ENCODE data around the gene RPGR.

RPGR gene

GRCh38 chrX:38225093-38225492 is 102.2 kb downstream of the RPGR start:
- DNase-seq (ENCODE audit: low read depth) = peak; percentile 42
- peak overlapping the region; percentile 29 for H3K4me3 ChIP-seq (ENCODE audit: low read depth, low read length)
- no peak for TF ChIP-seq CTCF (conservative IDR thresholded peaks at IDR 0.05; ENCODE audit: low read depth, low read length)

GRCh38 chrX:38224160-38224559 is 103.1 kb downstream of the RPGR start:
- no peak for TF ChIP-seq CTCF (conservative IDR thresholded peaks at IDR 0.05; ENCODE audit: low read depth, low read length)
- no peak overlapping the region for H3K4me3 ChIP-seq (ENCODE audit: low read depth, low read length)
- DNase-seq (ENCODE audit: low read depth) = no peak

- H3K4me3 ChIP-seq (ENCODE audit: low read depth, low read length) = peak overlapping the region; percentile 68
- no peak for DNase-seq (ENCODE audit: low read depth)
- TF ChIP-seq CTCF (conservative IDR thresholded peaks at IDR 0.05; ENCODE audit: low read depth, low read length) = no peak
These were observed 105.8 kb downstream of the RPGR start for GRCh38 chrX:38221391-38221929.

- peak within 1 kb of the TSS; percentile 68 for H3K4me3 ChIP-seq (ENCODE audit: low read depth, low read length)
- DNase-seq (ENCODE audit: low read depth) = peak; percentile 38
- no peak for TF ChIP-seq CTCF (conservative IDR thresholded peaks at IDR 0.05; ENCODE audit: low read depth, low read length)
These were observed 106.6 kb downstream of the RPGR start, which contains the start of gene SRPX for GRCh38 chrX:38220415-38221390. SRPX (minus strand) TSS chrX:38220871; CDS start chrX:38220792, 79 bp downstream.

- TF ChIP-seq CTCF (conservative IDR thresholded peaks at IDR 0.05; ENCODE audit: low read depth, low read length) = peak; percentile 58
- H3K4me3 ChIP-seq (ENCODE audit: low read depth, low read length) = peak overlapping the region; percentile 68
- DNase-seq (ENCODE audit: low read depth) = peak; percentile 48
These were observed 107.3 kb downstream of the RPGR start for GRCh38 chrX:38220024-38220414.

Measured in choroid plexus epithelial cell (primary cell).